ENCODE measurements around the gene WDR59.
"Not testable (repeated sequence)": the region's sequence is repeated elsewhere in the genome, so short reads cannot be mapped to it uniquely, and the experiment has no call there.

Gene WDR59, protein sequence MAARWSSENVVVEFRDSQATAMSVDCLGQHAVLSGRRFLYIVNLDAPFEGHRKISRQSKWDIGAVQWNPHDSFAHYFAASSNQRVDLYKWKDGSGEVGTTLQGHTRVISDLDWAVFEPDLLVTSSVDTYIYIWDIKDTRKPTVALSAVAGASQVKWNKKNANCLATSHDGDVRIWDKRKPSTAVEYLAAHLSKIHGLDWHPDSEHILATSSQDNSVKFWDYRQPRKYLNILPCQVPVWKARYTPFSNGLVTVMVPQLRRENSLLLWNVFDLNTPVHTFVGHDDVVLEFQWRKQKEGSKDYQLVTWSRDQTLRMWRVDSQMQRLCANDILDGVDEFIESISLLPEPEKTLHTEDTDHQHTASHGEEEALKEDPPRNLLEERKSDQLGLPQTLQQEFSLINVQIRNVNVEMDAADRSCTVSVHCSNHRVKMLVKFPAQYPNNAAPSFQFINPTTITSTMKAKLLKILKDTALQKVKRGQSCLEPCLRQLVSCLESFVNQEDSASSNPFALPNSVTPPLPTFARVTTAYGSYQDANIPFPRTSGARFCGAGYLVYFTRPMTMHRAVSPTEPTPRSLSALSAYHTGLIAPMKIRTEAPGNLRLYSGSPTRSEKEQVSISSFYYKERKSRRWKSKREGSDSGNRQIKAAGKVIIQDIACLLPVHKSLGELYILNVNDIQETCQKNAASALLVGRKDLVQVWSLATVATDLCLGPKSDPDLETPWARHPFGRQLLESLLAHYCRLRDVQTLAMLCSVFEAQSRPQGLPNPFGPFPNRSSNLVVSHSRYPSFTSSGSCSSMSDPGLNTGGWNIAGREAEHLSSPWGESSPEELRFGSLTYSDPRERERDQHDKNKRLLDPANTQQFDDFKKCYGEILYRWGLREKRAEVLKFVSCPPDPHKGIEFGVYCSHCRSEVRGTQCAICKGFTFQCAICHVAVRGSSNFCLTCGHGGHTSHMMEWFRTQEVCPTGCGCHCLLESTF

DNA sequence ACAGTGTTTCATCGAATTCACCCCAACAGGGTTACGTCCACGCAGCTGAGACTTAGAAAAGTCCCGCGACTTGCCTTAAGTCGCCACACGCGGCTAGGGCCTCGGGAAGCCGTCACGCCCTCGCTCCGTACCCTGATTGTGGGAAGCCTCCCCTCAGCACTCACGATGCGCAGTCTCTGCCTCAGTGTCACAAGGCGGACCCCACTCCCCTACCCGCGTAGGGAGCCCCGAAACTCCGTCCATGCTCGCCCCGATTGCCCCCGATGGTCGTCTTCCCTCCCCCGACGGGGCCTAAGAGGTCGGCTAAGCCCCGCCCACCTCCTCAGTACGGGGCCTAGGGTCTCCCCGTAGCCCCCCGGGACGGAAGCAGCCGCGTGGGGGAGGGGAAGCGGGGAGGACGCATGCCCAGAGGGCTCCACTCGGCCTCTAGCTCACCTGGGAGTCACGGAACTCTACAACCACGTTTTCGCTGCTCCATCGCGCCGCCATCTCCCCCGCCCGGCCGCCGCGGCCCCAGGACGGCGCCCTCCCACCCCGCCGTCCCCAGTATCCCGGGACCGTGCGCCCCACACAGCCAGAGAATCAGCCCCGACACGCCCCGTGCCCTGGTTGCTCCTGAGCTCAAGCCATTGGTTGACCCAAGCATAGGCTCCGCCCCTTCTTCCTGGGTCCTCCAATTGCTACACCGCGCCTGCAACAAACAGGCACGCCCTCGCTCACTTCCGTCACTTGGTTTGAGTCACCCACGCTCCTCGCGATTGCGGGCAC, at the start of gene WDR59:
Gene WDR59 (minus strand): TSS at position 595 of the 768 bp plus-strand sequence. CDS start 106 bp downstream, at position 489.
- peak; percentile 99 for DNase-seq

- DNase-seq, result no peak
These were observed 47.7 kb upstream of the WDR59 start for GRCh38 chr16:75032655-75033054.

DNA sequence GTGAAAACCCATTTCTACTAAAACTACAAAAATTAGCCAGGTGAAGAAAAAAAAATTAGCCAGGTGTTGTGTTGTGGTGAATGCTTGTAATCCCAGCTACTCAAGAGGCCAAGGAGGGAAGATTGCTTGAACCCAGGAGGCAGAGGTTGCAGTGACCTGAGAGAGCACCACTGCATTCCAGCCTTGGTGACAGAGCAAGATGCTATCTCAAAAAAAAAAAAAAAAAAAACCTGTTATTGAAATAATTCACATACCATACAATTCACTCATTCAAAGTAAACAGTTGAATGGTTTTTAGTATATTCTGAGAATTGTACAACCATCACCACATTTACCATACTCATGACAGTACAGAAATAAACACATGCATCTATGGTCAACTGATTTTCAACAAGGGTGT, 44.9 kb upstream of the WDR59 start:
- DNase-seq, result no peak

DNA sequence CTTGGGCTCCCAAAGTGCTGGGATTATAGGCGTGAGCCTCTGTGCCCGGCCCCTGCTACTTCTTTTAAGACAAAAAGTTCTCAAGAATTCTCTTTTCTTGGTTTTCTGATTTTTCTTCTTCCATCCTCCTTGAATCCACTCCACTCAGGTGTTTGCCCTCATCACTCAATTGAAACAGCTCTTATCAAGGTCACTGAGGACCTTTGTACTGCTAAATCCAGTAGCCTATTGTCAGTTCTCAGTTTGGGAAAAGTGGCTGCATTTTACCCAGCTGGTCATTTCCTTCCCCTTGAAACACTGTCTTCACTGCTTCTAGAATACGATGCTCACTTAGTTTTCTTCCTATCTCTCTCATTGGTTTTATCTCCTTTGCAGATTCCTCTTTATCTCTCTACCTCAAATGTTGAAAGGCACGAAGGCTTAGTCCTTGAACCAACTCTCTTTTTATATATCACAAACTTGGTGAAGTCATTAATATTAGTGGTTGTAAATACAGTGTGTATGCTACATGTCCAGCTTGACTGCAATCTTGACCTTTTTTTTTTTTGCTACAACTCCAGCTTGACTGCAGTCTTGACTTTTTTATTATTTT, 43.7 kb upstream of the WDR59 start:
- DNase-seq, result no peak

- no peak for DNase-seq
These were observed 42.8 kb upstream of the WDR59 start for GRCh38 chr16:75027520-75028300.

GRCh38 chr16:75026892-75027391, 42.0 kb upstream of the WDR59 start:
- DNase-seq, result no peak

GRCh38 chr16:75026239-75026891, 41.4 kb upstream of the WDR59 start:
- DNase-seq, result not testable (repeated sequence)

DNA sequence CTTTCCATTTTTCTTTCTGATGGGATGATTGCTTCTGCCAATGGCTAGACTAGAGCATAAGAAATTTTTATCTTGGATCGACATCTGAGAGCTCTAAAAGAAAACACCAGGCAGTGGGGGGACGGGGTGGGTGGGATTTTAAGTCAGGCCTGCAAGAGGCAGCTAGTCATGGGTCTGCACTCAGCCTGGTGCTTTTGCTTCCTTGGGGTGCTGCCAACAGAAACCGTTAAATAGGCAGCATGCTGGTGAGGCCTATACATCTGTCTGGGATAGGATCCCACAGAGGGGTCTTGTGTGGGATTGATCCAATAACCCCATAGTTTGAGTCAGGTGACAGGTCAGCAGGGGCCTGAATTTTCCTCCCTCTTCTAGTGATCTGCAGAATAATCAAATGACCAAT, 40.8 kb upstream of the WDR59 start:
- no peak for DNase-seq

DNA sequence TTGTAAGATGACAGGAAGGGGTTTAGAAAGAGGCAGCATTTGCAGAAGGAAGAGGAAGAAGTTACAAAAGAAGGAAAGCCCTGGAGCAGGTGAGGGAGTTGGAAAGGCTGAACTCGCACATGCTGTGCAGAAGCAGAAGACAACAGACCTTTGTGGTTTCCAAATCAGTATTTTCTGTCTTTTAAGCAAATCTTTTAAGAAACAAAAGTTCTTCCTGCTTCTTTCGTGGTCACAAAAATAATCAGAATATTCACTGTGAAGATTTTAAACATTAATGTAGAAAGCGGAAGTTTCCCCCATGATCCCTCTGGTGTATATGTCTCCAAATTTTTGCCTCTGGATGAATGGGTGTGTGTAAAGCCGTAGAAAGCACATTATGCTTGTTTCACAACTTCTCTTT, 39.7 kb upstream of the WDR59 start:
- DNase-seq, result no peak

DNA sequence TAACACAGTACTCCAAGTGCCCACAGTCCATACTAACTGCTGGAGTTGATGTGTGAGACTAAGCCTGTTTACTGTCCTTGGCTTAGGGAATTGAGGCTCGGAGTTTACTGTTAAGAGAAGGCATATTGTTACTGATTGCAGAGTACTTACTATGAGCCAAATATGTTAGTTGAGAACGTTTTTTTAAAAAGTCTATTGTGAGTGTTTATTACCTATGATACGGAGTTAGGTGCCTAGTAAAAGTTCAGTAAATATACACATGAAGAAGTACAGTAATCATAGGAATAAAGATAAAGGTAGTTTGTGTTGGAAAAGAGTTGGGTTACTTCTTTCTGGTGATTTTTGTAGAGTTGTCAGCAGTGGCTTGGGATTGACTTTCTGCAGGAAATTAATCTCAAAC, 39.3 kb upstream of the WDR59 start:
- DNase-seq, result no peak

GRCh38 chr16:75023009-75023408, 38.1 kb upstream of the WDR59 start:
- no peak for DNase-seq

DNA sequence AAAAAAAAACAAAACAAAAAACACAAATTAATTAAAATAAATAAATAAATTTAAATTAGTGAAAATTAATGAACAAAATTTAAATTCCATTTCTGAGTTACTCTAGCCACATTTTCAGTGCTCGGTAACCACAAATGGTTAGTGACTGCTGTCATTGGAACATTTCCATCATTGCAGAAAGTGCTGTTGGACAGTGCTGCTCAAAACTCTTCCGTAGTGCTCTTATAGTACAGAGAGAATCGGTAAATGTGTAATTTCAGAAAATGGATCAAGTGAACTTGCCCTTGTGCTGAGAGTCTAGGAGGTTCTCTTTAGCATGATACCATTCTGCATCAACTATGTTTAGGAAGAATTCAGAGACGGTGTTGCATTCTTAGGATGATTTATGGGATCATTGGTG, 37.6 kb upstream of the WDR59 start:
- no peak for DNase-seq

DNA sequence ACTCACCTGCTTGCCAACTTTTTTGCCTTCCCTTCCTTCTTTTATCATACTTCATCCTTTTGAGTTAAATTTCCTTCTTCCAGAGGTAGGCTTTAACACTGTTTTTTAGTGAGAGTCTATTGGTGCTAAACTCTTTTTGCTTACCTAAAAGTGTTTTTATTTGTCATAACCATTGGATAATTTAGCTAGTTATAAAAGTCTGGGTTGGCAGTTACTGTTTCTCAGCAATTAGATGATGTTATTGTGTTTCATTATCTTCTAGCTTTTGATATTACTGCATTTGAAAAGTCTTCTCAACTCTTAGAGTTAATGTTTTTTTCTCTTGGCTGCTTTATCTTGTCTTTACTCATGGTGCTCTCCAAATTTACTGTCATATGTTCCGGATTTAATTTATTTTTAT, 36.5 kb upstream of the WDR59 start:
- DNase-seq, result no peak

GRCh38 chr16:75019586-75019985, 34.7 kb upstream of the WDR59 start:
- no peak for DNase-seq

DNA sequence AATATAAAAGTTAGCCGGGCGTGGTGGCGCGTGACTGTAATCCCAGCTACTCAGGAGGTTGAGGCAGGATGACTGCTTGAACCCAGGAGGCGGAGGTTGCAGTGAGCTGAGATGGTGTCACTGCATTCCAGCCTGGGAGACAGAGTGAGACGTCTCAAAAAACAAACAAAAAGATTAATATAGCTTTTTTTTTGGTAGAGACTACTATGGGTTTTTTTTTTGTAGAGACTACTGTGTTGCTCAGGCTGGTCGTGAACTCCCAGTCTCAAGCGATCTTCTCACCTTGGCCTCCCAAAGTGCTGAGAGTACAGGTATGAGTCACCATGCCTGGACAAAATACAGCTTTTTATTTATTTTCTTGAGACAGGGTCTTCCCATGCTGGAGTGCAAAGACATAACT, 34.1 kb upstream of the WDR59 start:
- no peak for DNase-seq

DNA sequence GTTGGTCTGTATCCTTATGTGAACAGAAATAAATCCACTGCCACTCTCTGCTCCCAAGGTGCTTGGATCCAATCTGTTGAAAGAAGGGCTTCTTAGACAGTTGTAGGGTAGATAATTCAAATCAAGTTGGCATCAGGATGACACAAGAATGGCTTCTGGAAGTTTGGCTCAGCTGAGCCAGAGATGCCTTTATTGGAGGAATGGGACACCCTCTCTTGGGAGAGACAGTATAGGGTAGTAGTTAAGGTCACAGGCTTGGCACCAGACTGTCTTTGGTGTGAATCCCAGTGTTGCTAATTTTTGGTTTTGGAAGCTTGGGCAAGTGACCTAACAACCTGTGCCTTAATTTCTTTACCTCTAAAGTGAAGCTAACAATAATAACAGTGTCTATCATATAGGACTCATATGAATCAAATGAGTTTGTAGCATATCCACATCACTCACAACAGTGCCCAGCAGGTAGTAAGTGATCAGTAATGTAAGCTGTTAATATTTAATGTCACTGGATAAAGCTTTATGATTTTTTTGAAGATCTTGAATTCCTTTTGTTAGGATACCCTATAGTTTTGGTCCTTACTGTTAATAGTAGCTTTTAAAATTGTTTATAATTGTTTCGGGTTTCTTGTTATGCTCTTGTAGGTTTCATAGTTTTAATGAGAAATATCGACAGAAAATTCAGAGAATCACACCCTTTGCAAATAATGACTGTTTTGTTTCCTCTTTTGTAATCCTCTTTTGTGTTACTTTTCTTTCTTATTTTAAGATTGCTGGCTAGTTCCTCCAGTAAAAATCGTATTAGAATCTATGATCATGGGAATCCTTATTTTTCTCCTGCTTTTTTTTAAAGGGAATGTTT, 33.0 kb upstream of the WDR59 start:
- DNase-seq, result no peak

DNA sequence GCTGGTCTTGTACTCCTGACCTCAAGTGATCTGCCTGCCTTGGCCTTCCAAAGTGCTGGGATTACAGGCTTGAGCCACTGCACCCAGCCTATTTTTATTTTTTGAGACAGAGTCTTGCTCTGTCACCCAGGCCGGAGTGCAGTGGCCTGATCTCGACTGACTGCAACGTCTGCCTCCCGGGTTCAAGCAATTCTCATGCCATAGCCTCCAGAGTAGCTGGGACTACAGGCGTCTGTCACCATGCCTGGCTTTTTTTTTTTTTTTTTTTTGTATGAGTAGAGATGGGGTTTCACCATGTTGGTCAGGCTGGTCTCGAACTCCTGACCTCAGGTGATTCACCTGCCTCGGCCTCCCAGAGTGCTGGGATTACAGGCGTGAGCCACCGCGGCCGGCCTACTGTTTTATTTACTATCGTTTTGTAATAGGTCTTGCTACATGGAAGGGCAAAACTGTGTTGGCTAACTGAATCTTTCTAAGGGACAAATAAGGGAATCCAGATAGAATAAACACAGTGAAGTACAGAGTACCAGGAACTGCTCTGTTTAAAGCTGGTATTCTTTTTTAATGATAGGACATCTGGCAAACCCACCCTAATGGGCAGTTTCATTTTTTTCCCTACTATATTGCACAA, 31.6 kb upstream of the WDR59 start:
- not testable (repeated sequence) for DNase-seq

DNA sequence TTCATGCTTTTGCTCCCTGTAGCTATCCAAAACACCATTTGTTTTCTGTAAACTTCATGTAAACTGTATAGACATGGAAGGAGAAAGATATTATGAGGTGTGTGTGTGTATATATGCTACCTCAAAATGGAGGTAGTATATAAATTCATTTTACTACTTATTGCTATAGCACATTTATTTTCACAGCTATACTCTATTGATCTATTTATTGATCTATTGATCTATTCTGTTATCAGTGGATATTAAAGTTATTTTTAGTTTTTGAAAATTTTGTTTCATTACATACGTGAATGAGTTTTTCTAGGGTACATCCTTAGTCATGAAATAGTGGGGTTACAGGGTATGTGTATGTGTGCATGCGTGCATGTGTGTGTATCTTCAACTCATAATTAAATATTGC, 29.4 kb upstream of the WDR59 start:
- no peak for DNase-seq

DNA sequence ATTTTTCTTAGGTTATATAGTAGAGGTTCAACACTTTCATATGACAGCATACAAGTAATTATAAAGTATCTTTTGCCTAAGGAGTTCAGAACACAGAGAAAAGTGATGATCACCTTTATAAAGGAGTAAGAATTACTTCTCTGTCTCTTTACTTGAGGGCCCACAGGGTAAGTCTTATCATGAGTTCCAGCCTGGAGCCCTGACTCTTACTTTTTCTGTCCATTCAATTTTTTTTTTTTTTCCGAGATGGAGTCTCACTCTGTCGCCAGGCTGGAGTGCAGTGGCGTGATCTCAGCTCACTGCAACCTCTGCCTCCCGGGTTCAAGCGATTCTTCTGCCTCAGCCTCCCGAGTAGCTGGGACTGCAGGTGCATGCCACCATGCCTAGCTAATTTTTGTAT, 28.2 kb upstream of the WDR59 start:
- not testable (repeated sequence) for DNase-seq
